Measurements from ENCODE around the gene MADD. TPM values are rescaled to one million over a fixed set of nuclear protein-coding genes. Genes with fewer than 3 reads are reported as not detected.

The MADD gene
- total and polyA plus RNA-seq, 2 donors (not counting 1 experiment from before 2014, with no cell fraction given): 56.8 to 108 TPM

DNA sequence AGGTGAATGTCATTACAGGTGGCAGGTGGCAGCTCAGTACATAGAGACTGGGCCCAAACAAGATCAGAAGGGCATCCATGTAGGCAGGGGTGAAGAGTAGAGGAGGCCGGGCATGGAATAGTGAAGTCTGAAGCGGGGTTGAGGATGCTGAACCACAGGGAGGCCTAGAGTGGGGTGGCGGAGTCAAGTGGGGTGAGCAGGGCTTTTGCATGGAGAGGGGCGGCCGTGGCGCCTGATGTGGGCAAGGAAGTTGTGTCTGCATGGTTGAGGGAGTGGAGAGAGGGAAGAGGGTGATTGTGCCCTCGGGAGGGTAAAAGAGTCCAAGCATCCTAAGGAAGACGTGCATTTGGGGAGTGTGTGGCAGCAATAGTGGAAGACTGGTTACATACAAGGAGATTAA is 40.8 kb upstream of the MADD start:
- Mint-ChIP-seq H3K4me1 (peaks cover 2% of the 10 kb centered on the region), H3K9me3 (ENCODE audit: insufficient read depth) (no peaks in the 10 kb centered on the region), H3K27me3 (no peaks in the 10 kb centered on the region), H3K4me3 (no peak overlapping the region), H3K27ac (no peak overlapping the region)
- Histone ChIP-seq H3K9ac (ENCODE audit: low read length) (no peak overlapping the region), H4K20me1 (ENCODE audit: control insufficient read depth, insufficient read depth, low read length, poor library complexity, severe bottlenecking) (no peaks in the 10 kb centered on the region), H3K4me3 (ENCODE audit: control extremely low read depth in 1 of 5, extremely low read depth in 1 of 5, insufficient read depth in 1 of 5, low read depth in 2 of 5, low read length in 4 of 5) (no peak overlapping the region), H3K36me3 (replicated peaks in 1 of 2; ENCODE audit: control extremely low read depth in 1 of 2, control insufficient read depth in 1 of 2, extremely low read depth in 1 of 2, insufficient read depth in 2 of 2, low read length in 1 of 2) (peaks cover 0 to 8% of the 10 kb centered on the region in 2 experiments), H3K4me1 (ENCODE audit: control insufficient read depth in 2 of 2, insufficient read depth in 2 of 2, low read length in 2 of 2) (no peaks in the 10 kb centered on the region), H2AFZ (ENCODE audit: insufficient read depth, low read depth, low read length, poor library complexity, severe bottlenecking) (no peak overlapping the region), H3K79me2 (ENCODE audit: control insufficient read depth, insufficient read depth, low read length) (peaks cover 4% of the 10 kb centered on the region), H3K9me3 (ENCODE audit: control extremely low read depth in 1 of 3, control insufficient read depth in 2 of 3, insufficient read depth in 1 of 3, low read length in 2 of 3) (no peaks in the 10 kb centered on the region), H3K27ac (ENCODE audit: low read length in 2 of 2) (no peak overlapping the region), H3K27me3 (replicated peaks in 1 of 4; ENCODE audit: control extremely low read depth in 1 of 4, control insufficient read depth in 3 of 4, insufficient read depth in 4 of 4, low read length in 3 of 4) (no peaks in the 10 kb centered on the region), H3K4me2 (replicated peaks; ENCODE audit: low read depth, low read length, poor library complexity, severe bottlenecking) (no peak overlapping the region)
- CTCF ChIA-PET: interaction anchor here (1.3 kb wide), 1 partner anchor 63 kb away, joined by 3 read pairs; no protein-coding TSS in a partner anchor
- no peak for ATAC-seq (ENCODE audit: low read depth)
- POLR2A ChIA-PET: interaction anchor here (0.7 kb wide), 1 partner anchor 13 kb away, joined by 7 read pairs; no protein-coding TSS in a partner anchor
- no peak for TF ChIP-seq EZH2 (IDR thresholded peaks at IDR 0.05; ENCODE audit: borderline replicate concordance, insufficient read depth, low read depth, low read length, poor library complexity, severe bottlenecking)
- TF ChIP-seq, protein P1, sequence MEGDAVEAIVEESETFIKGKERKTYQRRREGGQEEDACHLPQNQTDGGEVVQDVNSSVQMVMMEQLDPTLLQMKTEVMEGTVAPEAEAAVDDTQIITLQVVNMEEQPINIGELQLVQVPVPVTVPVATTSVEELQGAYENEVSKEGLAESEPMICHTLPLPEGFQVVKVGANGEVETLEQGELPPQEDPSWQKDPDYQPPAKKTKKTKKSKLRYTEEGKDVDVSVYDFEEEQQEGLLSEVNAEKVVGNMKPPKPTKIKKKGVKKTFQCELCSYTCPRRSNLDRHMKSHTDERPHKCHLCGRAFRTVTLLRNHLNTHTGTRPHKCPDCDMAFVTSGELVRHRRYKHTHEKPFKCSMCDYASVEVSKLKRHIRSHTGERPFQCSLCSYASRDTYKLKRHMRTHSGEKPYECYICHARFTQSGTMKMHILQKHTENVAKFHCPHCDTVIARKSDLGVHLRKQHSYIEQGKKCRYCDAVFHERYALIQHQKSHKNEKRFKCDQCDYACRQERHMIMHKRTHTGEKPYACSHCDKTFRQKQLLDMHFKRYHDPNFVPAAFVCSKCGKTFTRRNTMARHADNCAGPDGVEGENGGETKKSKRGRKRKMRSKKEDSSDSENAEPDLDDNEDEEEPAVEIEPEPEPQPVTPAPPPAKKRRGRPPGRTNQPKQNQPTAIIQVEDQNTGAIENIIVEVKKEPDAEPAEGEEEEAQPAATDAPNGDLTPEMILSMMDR (IDR thresholded peaks at IDR 0.05): no peak
- intact Hi-C loops (cut with micrococcal nuclease): no loop called here
- DNase-seq: no peak
- 95% methylated on average over 7 of the region's 8 CpGs for WGBS (ENCODE audit: insufficient coverage)

DNA sequence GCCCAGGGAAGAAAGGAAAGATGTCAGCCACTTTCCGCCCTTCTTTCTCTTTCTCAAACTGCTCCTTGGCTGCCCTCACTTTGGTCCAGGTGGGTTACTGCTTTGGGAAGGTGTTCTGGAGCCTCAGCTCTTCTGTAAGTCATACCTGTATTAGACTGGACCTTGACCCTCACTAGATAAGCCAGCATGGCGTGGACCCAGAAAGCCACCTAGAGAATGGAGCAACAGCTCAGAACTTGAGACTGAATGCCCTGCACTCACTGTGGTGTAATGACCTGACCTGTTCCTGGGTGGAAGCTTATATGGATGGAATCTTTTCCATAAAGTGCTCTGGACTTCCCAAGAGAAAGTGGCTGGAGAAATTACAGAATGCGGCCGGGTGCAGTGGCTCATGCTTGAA is 36.9 kb upstream of the MADD start:
- no peaks in the 10 kb centered on the region for H3K9me3 Mint-ChIP-seq (ENCODE audit: insufficient read depth)
- WGBS (ENCODE audit: insufficient coverage): 100% methylated on average over 2 of the region's 4 CpGs
- Histone ChIP-seq H3K27ac (ENCODE audit: low read length in 2 of 2) (no peak overlapping the region), H3K9ac (ENCODE audit: low read length) (no peak overlapping the region), H3K4me3 (ENCODE audit: control extremely low read depth in 1 of 5, extremely low read depth in 1 of 5, insufficient read depth in 1 of 5, low read depth in 2 of 5, low read length in 4 of 5) (no peak overlapping the region), H4K20me1 (ENCODE audit: control insufficient read depth, insufficient read depth, low read length, poor library complexity, severe bottlenecking) (no peaks in the 10 kb centered on the region), H2AFZ (ENCODE audit: insufficient read depth, low read depth, low read length, poor library complexity, severe bottlenecking) (no peak overlapping the region), H3K9me3 (ENCODE audit: control extremely low read depth in 1 of 3, control insufficient read depth in 2 of 3, insufficient read depth in 1 of 3, low read length in 2 of 3) (no peaks in the 10 kb centered on the region), H3K4me1 (ENCODE audit: control insufficient read depth in 2 of 2, insufficient read depth in 2 of 2, low read length in 2 of 2) (no peaks in the 10 kb centered on the region), H3K79me2 (ENCODE audit: control insufficient read depth, insufficient read depth, low read length) (no peaks in the 10 kb centered on the region), H3K36me3 (replicated peaks in 1 of 2; ENCODE audit: control extremely low read depth in 1 of 2, control insufficient read depth in 1 of 2, extremely low read depth in 1 of 2, insufficient read depth in 2 of 2, low read length in 1 of 2) (peaks cover under 1 to 21% of the 10 kb centered on the region in 2 experiments), H3K27me3 (replicated peaks in 1 of 4; ENCODE audit: control extremely low read depth in 1 of 4, control insufficient read depth in 3 of 4, insufficient read depth in 4 of 4, low read length in 3 of 4) (no peaks in the 10 kb centered on the region), H3K4me2 (replicated peaks; ENCODE audit: low read depth, low read length, poor library complexity, severe bottlenecking) (no peak overlapping the region)
- H3K4me1 Mint-ChIP-seq: no peaks in the 10 kb centered on the region
- ChIA-PET POLR2A (interaction anchor here (2.1 kb wide), 1 partner anchor 18 kb away, joined by 6 read pairs; the partner anchor contains the start of gene DDB2), CTCF (interaction anchor here (0.6 to 1.8 kb wide), 2 partner anchors 10 to 55 kb away, joined by 3 to 4 read pairs; no protein-coding TSS in a partner anchor)
- H3K4me3 Mint-ChIP-seq: no peak overlapping the region
- TF ChIP-seq, protein P1 (IDR thresholded peaks at IDR 0.05): no peak
- TF ChIP-seq EZH2 (IDR thresholded peaks at IDR 0.05; ENCODE audit: borderline replicate concordance, insufficient read depth, low read depth, low read length, poor library complexity, severe bottlenecking): no peak
- DNase-seq: no peak
- no peaks in the 10 kb centered on the region for H3K27me3 Mint-ChIP-seq
- no peak for ATAC-seq (ENCODE audit: low read depth)
- H3K27ac Mint-ChIP-seq: no peak overlapping the region
- intact Hi-C loops (cut with micrococcal nuclease): no loop called here

All from B cell (primary cell).